Hindlimb muscle (tissue), 1 donor: ENCODE measurements around the gene CMTM4. TPM values are rescaled to one million over a fixed set of nuclear protein-coding genes. Genes with fewer than 3 reads are reported as not detected.

ENCODE experiments used
- polyA plus RNA-seq: library from polyadenylated mRNA; unstranded; fragments of 120-200 nt; gene quantifications from one replicate; pipeline ENCODE4 v1.2.1, GENCODE V29; 2013; ENCODE audit not compliant: insufficient read length

Gene CMTM4
- polyA plus RNA-seq, 1 donor = 8.0 TPM

Other genes with a start within 250 kb of the CMTM4 start
- gene TK2, start 146.6 kb downstream of the CMTM4 start, polyA plus RNA-seq = 15.7 TPM
- 23.3 TPM for gene CKLF, start 144.2 kb downstream of the CMTM4 start, polyA plus RNA-seq
- 5.5 TPM for gene CMTM1, start 130.3 kb downstream of the CMTM4 start, polyA plus RNA-seq
- gene CMTM2, start 117.3 kb downstream of the CMTM4 start, polyA plus RNA-seq = 0.71 TPM
- 55.3 TPM for gene CMTM3, start 92.0 kb downstream of the CMTM4 start, polyA plus RNA-seq
- 79.5 TPM for gene DYNC1LI2, start 54.9 kb upstream of the CMTM4 start, polyA plus RNA-seq
- not detected for gene TERB1, start 104.8 kb upstream of the CMTM4 start, polyA plus RNA-seq
- gene NAE1, start 134.2 kb upstream of the CMTM4 start, polyA plus RNA-seq = 36.5 TPM
- gene CA7, start 147.7 kb upstream of the CMTM4 start, polyA plus RNA-seq = not detected
- 3.0 TPM for gene PDP2, start 183.8 kb upstream of the CMTM4 start, polyA plus RNA-seq
- gene CDH16, start 222.1 kb upstream of the CMTM4 start, polyA plus RNA-seq = not detected
- gene RRAD, start 228.8 kb upstream of the CMTM4 start, polyA plus RNA-seq = 3.1 TPM
- gene CIAO2B, start 237.7 kb upstream of the CMTM4 start, polyA plus RNA-seq = 88.3 TPM
- 28.6 TPM for gene CES2, start 238.8 kb upstream of the CMTM4 start, polyA plus RNA-seq